ENCODE data around the gene SLC18A3.

SLC18A3 gene

DNA sequence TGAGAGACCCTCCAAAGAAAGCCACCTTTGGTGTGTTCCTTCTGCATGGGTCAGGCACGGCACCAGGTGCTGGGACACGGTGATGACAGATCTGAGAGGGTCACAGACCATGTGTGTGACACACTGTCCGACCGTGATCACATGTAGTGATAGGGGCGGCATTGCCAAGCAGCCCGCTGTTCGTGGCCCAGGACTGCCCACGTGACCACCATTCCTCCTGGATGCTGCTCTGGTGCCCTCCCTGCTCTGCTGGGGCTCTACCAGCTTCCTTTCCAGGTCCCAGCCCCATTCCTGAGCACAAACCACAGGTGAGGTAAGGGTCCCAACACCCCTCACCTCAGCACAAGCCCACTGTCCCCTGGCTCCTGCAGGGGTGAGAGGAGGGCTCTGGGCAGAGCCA is 10.1 kb upstream of the SLC18A3 start:
- Histone ChIP-seq H2BK5ac (ENCODE audit: low read length) (no peak overlapping the region), H3K4me3 (ENCODE audit: low read length) (no peak overlapping the region), H2BK15ac (replicated peaks; ENCODE audit: low read depth) (no peak overlapping the region), H3K79me2 (ENCODE audit: control insufficient read depth, insufficient read depth, low read length) (no peaks in the 10 kb centered on the region), H2AK5ac (ENCODE audit: low read length) (no peak overlapping the region), H3K4me1 (ENCODE audit: control insufficient read depth, low read depth, low read length) (no peaks in the 10 kb centered on the region), H4K8ac (ENCODE audit: low read depth, low read length) (no peak overlapping the region), H3K18ac (ENCODE audit: low read length) (no peak overlapping the region), H3K4ac (ENCODE audit: low read depth, low read length) (no peak overlapping the region), H2BK120ac (ENCODE audit: low read depth, low read length) (no peak overlapping the region), H3K4me2 (ENCODE audit: low read length) (no peak overlapping the region), H3K56ac (ENCODE audit: low read length) (no peak overlapping the region), H3K79me1 (ENCODE audit: low read length) (no peaks in the 10 kb centered on the region), H3K27ac (ENCODE audit: low read depth, low read length) (no peak overlapping the region), H3K9ac (ENCODE audit: low read length) (no peak overlapping the region), H4K5ac (ENCODE audit: low read length) (no peak overlapping the region), H3K36me3 (ENCODE audit: control insufficient read depth, insufficient read depth, low read length) (no peaks in the 10 kb centered on the region), H3K27me3 (ENCODE audit: insufficient read depth, low read length, poor library complexity) (no peaks in the 10 kb centered on the region), H3K23ac (ENCODE audit: low read length) (no peak overlapping the region)
- no CpG with 5 or more reads among the region's 8 CpGs for WGBS (ENCODE audit: extremely low coverage, insufficient coverage, low lambda C conversion rate)
- no peak for DNase-seq

GRCh38 chr10:49600781-49601400 is 9.2 kb upstream of the SLC18A3 start:
- Histone ChIP-seq H2BK5ac (ENCODE audit: low read length) (no peak overlapping the region), H3K27ac (ENCODE audit: low read depth, low read length) (no peak overlapping the region), H4K8ac (ENCODE audit: low read depth, low read length) (no peak overlapping the region), H3K9ac (ENCODE audit: low read length) (no peak overlapping the region), H3K23ac (ENCODE audit: low read length) (no peak overlapping the region), H3K56ac (ENCODE audit: low read length) (no peak overlapping the region), H2AK5ac (ENCODE audit: low read length) (no peak overlapping the region), H3K4me1 (ENCODE audit: control insufficient read depth, low read depth, low read length) (no peaks in the 10 kb centered on the region), H3K27me3 (ENCODE audit: insufficient read depth, low read length, poor library complexity) (no peaks in the 10 kb centered on the region), H3K79me2 (ENCODE audit: control insufficient read depth, insufficient read depth, low read length) (no peaks in the 10 kb centered on the region), H4K5ac (ENCODE audit: low read length) (no peak overlapping the region), H3K18ac (ENCODE audit: low read length) (no peak overlapping the region), H3K4me3 (ENCODE audit: low read length) (no peak overlapping the region), H3K79me1 (ENCODE audit: low read length) (no peaks in the 10 kb centered on the region), H2BK15ac (replicated peaks; ENCODE audit: low read depth) (no peak overlapping the region), H2BK120ac (ENCODE audit: low read depth, low read length) (no peak overlapping the region), H3K4ac (ENCODE audit: low read depth, low read length) (no peak overlapping the region), H3K4me2 (ENCODE audit: low read length) (no peak overlapping the region), H3K36me3 (ENCODE audit: control insufficient read depth, insufficient read depth, low read length) (no peaks in the 10 kb centered on the region)
- no CpG with 5 or more reads among the region's 4 CpGs for WGBS (ENCODE audit: extremely low coverage, insufficient coverage, low lambda C conversion rate)
- DNase-seq, result no peak

- no peak overlapping the region for H3K9ac ChIP-seq (ENCODE audit: low read length)
- no peak overlapping the region for H3K4me3 ChIP-seq (ENCODE audit: low read length)
- DNase-seq, result no peak
- H3K79me1 ChIP-seq (ENCODE audit: low read length), result no peaks in the 10 kb centered on the region
- no peak overlapping the region for H3K18ac ChIP-seq (ENCODE audit: low read length)
- no peak overlapping the region for H3K23ac ChIP-seq (ENCODE audit: low read length)
- no peaks in the 10 kb centered on the region for H3K27me3 ChIP-seq (ENCODE audit: insufficient read depth, low read length, poor library complexity)
- no peak overlapping the region for H3K56ac ChIP-seq (ENCODE audit: low read length)
- no peak overlapping the region for H4K8ac ChIP-seq (ENCODE audit: low read depth, low read length)
- H4K5ac ChIP-seq (ENCODE audit: low read length), result no peak overlapping the region
- H3K4me1 ChIP-seq (ENCODE audit: control insufficient read depth, low read depth, low read length), result no peaks in the 10 kb centered on the region
- no peak overlapping the region for H2BK15ac ChIP-seq (replicated peaks; ENCODE audit: low read depth)
- no CpG with 5 or more reads among the region's 7 CpGs for WGBS (ENCODE audit: extremely low coverage, insufficient coverage, low lambda C conversion rate)
- H2BK5ac ChIP-seq (ENCODE audit: low read length), result no peak overlapping the region
- H3K79me2 ChIP-seq (ENCODE audit: control insufficient read depth, insufficient read depth, low read length), result no peaks in the 10 kb centered on the region
- H3K27ac ChIP-seq (ENCODE audit: low read depth, low read length), result no peak overlapping the region
- no peak overlapping the region for H2AK5ac ChIP-seq (ENCODE audit: low read length)
- H3K4me2 ChIP-seq (ENCODE audit: low read length), result no peak overlapping the region
- no peak overlapping the region for H2BK120ac ChIP-seq (ENCODE audit: low read depth, low read length)
- no peak overlapping the region for H3K4ac ChIP-seq (ENCODE audit: low read depth, low read length)
- no peaks in the 10 kb centered on the region for H3K36me3 ChIP-seq (ENCODE audit: control insufficient read depth, insufficient read depth, low read length)
These were observed 8.3 kb upstream of the SLC18A3 start for GRCh38 chr10:49601857-49602256.

DNA sequence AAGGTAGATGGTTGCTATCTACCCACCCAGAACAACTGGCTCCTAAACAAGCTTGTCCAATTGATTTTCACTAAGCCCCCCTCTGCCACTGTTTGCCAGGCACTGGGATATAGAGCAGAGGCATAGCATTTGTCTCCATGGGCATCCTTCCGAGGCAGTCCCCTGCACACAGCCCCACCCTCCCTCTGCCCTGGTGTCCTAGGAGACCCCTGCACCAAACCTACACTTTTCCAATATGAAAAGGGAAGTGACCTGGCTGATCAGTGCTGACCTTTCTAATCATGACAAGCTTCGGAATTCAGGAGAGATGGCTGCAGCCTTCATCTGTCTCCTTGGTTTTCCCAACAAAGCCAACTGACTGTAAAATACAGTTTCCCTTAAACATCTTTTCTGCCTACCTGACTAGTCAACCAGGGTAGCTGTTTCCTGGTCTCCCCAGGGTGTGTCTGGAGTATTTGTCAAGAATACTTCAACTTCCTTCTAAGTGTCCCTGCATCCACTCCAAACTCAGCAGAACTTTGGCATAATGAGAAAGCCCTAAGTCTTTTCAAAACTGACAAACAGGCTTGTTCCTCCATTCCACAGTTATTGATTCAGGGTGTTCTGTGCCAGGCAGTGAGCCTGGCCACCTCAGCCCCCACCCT is 7.6 kb upstream of the SLC18A3 start:
- H3K4ac ChIP-seq (ENCODE audit: low read depth, low read length), result no peak overlapping the region
- no peaks in the 10 kb centered on the region for H3K79me1 ChIP-seq (ENCODE audit: low read length)
- H3K36me3 ChIP-seq (ENCODE audit: control insufficient read depth, insufficient read depth, low read length), result no peaks in the 10 kb centered on the region
- H3K9ac ChIP-seq (ENCODE audit: low read length), result no peak overlapping the region
- no peaks in the 10 kb centered on the region for H3K79me2 ChIP-seq (ENCODE audit: control insufficient read depth, insufficient read depth, low read length)
- no peak overlapping the region for H3K4me3 ChIP-seq (ENCODE audit: low read length)
- no peak overlapping the region for H3K18ac ChIP-seq (ENCODE audit: low read length)
- H4K5ac ChIP-seq (ENCODE audit: low read length), result no peak overlapping the region
- no peaks in the 10 kb centered on the region for H3K4me1 ChIP-seq (ENCODE audit: control insufficient read depth, low read depth, low read length)
- no CpG with 5 or more reads among the region's 2 CpGs for WGBS (ENCODE audit: extremely low coverage, insufficient coverage, low lambda C conversion rate)
- no peak overlapping the region for H2BK120ac ChIP-seq (ENCODE audit: low read depth, low read length)
- H2AK5ac ChIP-seq (ENCODE audit: low read length), result no peak overlapping the region
- no peak overlapping the region for H2BK5ac ChIP-seq (ENCODE audit: low read length)
- H3K56ac ChIP-seq (ENCODE audit: low read length), result no peak overlapping the region
- H3K4me2 ChIP-seq (ENCODE audit: low read length), result no peak overlapping the region
- no peak overlapping the region for H3K27ac ChIP-seq (ENCODE audit: low read depth, low read length)
- H3K27me3 ChIP-seq (ENCODE audit: insufficient read depth, low read length, poor library complexity), result peaks cover 1% of the 10 kb centered on the region
- no peak for DNase-seq
- H4K8ac ChIP-seq (ENCODE audit: low read depth, low read length), result no peak overlapping the region
- no peak overlapping the region for H2BK15ac ChIP-seq (replicated peaks; ENCODE audit: low read depth)
- no peak overlapping the region for H3K23ac ChIP-seq (ENCODE audit: low read length)

GRCh38 chr10:49605216-49605938 is 4.7 kb upstream of the SLC18A3 start:
- H3K79me2 ChIP-seq (ENCODE audit: control insufficient read depth, insufficient read depth, low read length), result no peaks in the 10 kb centered on the region
- no peak overlapping the region for H2BK5ac ChIP-seq (ENCODE audit: low read length)
- no peaks in the 10 kb centered on the region for H3K36me3 ChIP-seq (ENCODE audit: control insufficient read depth, insufficient read depth, low read length)
- no peak overlapping the region for H3K4ac ChIP-seq (ENCODE audit: low read depth, low read length)
- no peaks in the 10 kb centered on the region for H3K79me1 ChIP-seq (ENCODE audit: low read length)
- H3K4me2 ChIP-seq (ENCODE audit: low read length), result no peak overlapping the region
- no peaks in the 10 kb centered on the region for H3K4me1 ChIP-seq (ENCODE audit: control insufficient read depth, low read depth, low read length)
- no peak overlapping the region for H3K9ac ChIP-seq (ENCODE audit: low read length)
- no peak overlapping the region for H3K23ac ChIP-seq (ENCODE audit: low read length)
- H3K4me3 ChIP-seq (ENCODE audit: low read length), result no peak overlapping the region
- no peak overlapping the region for H3K18ac ChIP-seq (ENCODE audit: low read length)
- no peak overlapping the region for H2BK15ac ChIP-seq (replicated peaks; ENCODE audit: low read depth)
- no peak overlapping the region for H2BK120ac ChIP-seq (ENCODE audit: low read depth, low read length)
- H3K56ac ChIP-seq (ENCODE audit: low read length), result no peak overlapping the region
- WGBS (ENCODE audit: extremely low coverage, insufficient coverage, low lambda C conversion rate), result no CpG with 5 or more reads among the region's 6 CpGs
- no peak for DNase-seq
- peaks cover 22% of the 10 kb centered on the region for H3K27me3 ChIP-seq (ENCODE audit: insufficient read depth, low read length, poor library complexity)
- H3K27ac ChIP-seq (ENCODE audit: low read depth, low read length), result no peak overlapping the region
- no peak overlapping the region for H2AK5ac ChIP-seq (ENCODE audit: low read length)
- no peak overlapping the region for H4K5ac ChIP-seq (ENCODE audit: low read length)
- H4K8ac ChIP-seq (ENCODE audit: low read depth, low read length), result no peak overlapping the region

All from mesendoderm (in vitro differentiated cells).